ENCODE data around the gene UNC13A. TPM values are rescaled to one million over a fixed set of nuclear protein-coding genes. Genes with fewer than 3 reads are reported as not detected.

The UNC13A gene
- total RNA-seq, 4 donors from 2014 or later = under 0.01 to 0.40 (median 0.15) TPM

DNA sequence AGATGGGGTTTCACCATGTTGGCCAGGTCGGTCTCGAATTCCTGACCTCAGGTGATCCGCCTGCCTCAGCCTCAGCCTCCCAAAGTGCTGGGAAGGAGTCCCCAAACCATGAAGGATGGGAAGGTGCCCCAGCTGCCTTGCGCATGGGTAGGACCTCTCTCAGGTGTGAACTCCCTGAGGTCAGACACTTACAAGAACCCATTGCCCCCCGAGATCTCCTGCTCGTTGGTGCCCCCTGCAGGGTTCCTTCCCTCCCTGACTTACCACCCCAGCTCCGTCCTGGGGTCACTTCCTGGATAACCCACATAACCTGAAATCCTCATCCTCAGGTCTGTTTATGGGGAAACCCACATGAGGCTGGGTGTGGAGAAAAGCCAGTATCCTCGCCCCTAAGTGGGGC lies 41.7 kb downstream of the UNC13A start:
- ATAC-seq = no peak
- Histone ChIP-seq H3K27ac (no peak overlapping the region), H3K4me3 (no peak overlapping the region), H3K4me1 (no peaks in the 10 kb centered on the region), H3K36me3 (no peaks in the 10 kb centered on the region), H3K27me3 (peaks cover 63% of the 10 kb centered on the region), H3K9me3 (no peaks in the 10 kb centered on the region)
- TF ChIP-seq POLR2A (IDR thresholded peaks at IDR 0.05) (no peak), EP300 (IDR thresholded peaks at IDR 0.05) (no peak), POLR2AphosphoS5 (IDR thresholded peaks at IDR 0.05) (no peak)
- TF ChIP-seq, protein P1, sequence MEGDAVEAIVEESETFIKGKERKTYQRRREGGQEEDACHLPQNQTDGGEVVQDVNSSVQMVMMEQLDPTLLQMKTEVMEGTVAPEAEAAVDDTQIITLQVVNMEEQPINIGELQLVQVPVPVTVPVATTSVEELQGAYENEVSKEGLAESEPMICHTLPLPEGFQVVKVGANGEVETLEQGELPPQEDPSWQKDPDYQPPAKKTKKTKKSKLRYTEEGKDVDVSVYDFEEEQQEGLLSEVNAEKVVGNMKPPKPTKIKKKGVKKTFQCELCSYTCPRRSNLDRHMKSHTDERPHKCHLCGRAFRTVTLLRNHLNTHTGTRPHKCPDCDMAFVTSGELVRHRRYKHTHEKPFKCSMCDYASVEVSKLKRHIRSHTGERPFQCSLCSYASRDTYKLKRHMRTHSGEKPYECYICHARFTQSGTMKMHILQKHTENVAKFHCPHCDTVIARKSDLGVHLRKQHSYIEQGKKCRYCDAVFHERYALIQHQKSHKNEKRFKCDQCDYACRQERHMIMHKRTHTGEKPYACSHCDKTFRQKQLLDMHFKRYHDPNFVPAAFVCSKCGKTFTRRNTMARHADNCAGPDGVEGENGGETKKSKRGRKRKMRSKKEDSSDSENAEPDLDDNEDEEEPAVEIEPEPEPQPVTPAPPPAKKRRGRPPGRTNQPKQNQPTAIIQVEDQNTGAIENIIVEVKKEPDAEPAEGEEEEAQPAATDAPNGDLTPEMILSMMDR (IDR thresholded peaks at IDR 0.05) = no peak
- 40% methylated on average over 1 of the region's 8 CpGs; no CpG with 5 or more reads in 1 of the 2 donors for WGBS, 2 donors (ENCODE audit: low coverage in 1 of 2)

DNA sequence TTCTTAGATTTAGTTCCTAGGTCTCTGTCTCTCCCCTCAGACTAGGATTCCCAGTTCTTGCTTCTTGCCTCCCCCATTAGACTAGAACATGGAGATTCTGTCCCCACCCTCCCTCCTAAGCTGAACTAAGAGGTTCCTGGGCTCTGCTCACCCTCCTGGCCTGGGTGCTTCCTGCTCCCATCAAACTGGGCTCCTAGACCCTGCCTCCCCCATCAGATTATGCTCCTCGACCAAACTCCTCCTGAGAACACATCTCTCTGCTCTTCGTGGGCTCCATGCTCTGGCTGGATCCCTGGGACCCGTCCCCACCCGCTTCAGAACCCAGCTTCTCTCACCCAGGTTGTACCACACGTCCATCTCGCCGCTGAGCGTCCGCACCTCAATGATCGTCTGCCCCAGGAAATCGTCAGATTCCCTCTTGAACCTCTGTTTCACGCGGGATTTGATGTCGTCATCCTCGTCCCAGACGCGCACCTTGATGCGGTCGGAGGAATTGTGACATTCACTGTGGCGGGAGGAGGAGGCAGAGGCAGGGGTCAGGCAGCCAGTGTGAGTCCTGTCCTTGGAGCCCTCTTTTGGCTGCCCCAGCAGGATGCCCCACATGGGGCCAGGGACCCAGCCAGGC lies 42.7 kb downstream of the UNC13A start:
- H3K27ac ChIP-seq = no peak overlapping the region
- peaks cover 70% of the 10 kb centered on the region for H3K27me3 ChIP-seq
- no peaks in the 10 kb centered on the region for H3K4me1 ChIP-seq
- TF ChIP-seq EP300 (IDR thresholded peaks at IDR 0.05) = no peak
- TF ChIP-seq, protein P1 (IDR thresholded peaks at IDR 0.05) = no peak
- WGBS, 2 donors (ENCODE audit: low coverage in 1 of 2) = 83 to 91% methylated on average over 1 to 17 of the region's 20 CpGs
- H3K4me3 ChIP-seq = no peak overlapping the region
- ATAC-seq = no peak
- H3K9me3 ChIP-seq = no peaks in the 10 kb centered on the region
- H3K36me3 ChIP-seq = no peaks in the 10 kb centered on the region

DNA sequence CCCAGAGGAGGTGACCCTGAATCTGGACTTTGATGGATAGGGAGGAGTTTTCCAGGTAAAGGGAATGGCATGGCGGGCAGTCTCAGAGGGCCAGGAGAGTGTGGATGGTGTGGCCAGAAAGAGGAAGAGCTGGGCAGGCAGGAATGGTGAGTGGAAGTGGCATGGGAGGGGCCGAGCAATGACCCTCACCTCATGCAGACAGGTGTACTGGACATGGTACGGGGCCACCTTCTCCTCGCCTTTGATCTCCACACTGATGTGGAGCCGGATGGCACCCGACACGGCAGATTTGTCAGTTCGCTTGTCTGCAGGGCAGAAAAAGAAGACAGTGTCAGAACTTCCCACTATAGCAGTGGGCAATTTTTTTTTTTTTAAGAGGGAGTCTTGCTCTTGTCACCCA lies 45.5 kb downstream of the UNC13A start:
- no peaks in the 10 kb centered on the region for H3K36me3 ChIP-seq
- ATAC-seq = no peak
- peaks cover 79% of the 10 kb centered on the region for H3K27me3 ChIP-seq
- no peaks in the 10 kb centered on the region for H3K9me3 ChIP-seq
- H3K27ac ChIP-seq = no peak overlapping the region
- TF ChIP-seq POLR2AphosphoS5 (IDR thresholded peaks at IDR 0.05) (no peak), POLR2A (IDR thresholded peaks at IDR 0.05) (no peak)
- no peaks in the 10 kb centered on the region for H3K4me1 ChIP-seq
- WGBS, 2 donors (ENCODE audit: low coverage in 1 of 2) = 60 to 84% methylated on average over 1 to 8 of the region's 8 CpGs
- H3K4me3 ChIP-seq = no peak overlapping the region

DNA sequence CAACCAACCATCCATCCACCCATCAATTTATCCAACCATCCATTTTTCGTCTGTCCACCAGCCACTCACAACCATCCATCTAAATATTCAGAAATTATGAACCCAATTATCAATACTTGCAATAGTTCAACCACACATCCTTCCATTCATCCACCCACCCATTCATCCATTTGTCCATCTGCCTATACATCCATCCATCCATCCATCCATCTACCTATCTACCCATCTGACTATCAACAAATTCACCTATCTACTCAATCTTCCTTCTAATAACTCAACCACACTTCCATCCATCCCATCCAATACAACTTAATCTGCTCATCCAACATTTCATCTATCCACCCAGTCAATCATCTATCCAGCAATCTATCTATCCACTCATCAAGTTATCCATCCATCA lies 46.3 kb downstream of the UNC13A start:
- Histone ChIP-seq H3K36me3 (no peaks in the 10 kb centered on the region), H3K27me3 (peaks cover 73% of the 10 kb centered on the region), H3K9me3 (no peaks in the 10 kb centered on the region), H3K4me1 (no peaks in the 10 kb centered on the region), H3K4me3 (no peak overlapping the region), H3K27ac (no peak overlapping the region)
- ATAC-seq = no peak
- TF ChIP-seq, protein P1 (IDR thresholded peaks at IDR 0.05) = no peak
- TF ChIP-seq EP300 (IDR thresholded peaks at IDR 0.05) (no peak), POLR2A (IDR thresholded peaks at IDR 0.05) (no peak)
- WGBS, 2 donors (ENCODE audit: low coverage in 1 of 2) = 35 to 67% methylated on average over 1 of the region's 1 CpG

DNA sequence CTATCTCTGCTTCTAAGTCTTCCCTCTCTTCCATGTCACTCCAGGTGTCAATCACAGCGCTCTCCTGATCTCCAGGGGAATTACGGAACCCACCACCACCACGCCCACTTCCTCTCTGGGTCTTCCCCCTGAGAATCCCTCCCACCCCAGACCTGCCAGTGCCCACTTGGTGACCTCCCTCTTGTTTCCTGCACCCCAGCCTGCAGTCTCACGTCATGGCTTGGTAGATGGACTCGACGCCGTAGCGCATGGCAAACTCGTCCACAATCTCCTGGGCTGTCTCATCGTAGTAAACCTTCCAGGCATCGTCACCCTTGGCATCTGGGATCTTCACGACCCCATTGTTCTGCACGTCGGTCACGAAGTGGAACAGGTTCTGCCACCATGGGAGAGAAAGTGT lies 47.0 kb downstream of the UNC13A start:
- H3K4me1 ChIP-seq = no peaks in the 10 kb centered on the region
- TF ChIP-seq EP300 (IDR thresholded peaks at IDR 0.05) (no peak), POLR2AphosphoS5 (IDR thresholded peaks at IDR 0.05) (no peak), POLR2A (IDR thresholded peaks at IDR 0.05) (no peak)
- no peaks in the 10 kb centered on the region for H3K36me3 ChIP-seq
- no peak overlapping the region for H3K4me3 ChIP-seq
- WGBS, 2 donors (ENCODE audit: low coverage in 1 of 2) = 80 to 86% methylated on average over 10 to 15 of the region's 15 CpGs
- no peaks in the 10 kb centered on the region for H3K9me3 ChIP-seq
- peaks cover 71% of the 10 kb centered on the region for H3K27me3 ChIP-seq
- no peak overlapping the region for H3K27ac ChIP-seq
- ATAC-seq = no peak

DNA sequence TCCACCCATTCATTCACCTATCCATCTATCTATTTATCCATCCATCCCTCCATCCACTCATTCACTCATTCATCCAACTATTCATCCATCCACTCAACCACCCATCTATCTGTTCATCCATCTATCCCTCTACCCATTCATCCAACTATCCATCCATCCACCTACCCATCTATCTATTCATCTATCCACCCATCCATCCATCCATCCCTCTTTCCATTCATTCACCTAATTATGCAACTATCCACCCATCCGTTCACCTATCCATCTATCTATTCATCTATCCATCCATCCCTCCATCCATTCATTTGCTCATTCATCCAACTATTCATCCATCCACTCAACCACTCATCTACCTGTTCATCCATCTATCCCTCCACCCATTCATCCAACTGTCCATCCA lies 54.5 kb downstream of the UNC13A start:
- 81 to 100% methylated on average over 1 of the region's 1 CpG for WGBS, 2 donors (ENCODE audit: low coverage in 1 of 2)
- no peaks in the 10 kb centered on the region for H3K9me3 ChIP-seq
- no peak overlapping the region for H3K4me3 ChIP-seq
- H3K4me1 ChIP-seq = no peaks in the 10 kb centered on the region
- no peak for ATAC-seq
- no peaks in the 10 kb centered on the region for H3K36me3 ChIP-seq
- no peak for TF ChIP-seq POLR2AphosphoS5 (IDR thresholded peaks at IDR 0.05)
- TF ChIP-seq, protein P1 (IDR thresholded peaks at IDR 0.05) = no peak
- TF ChIP-seq EP300 (IDR thresholded peaks at IDR 0.05) = no peak
- peaks cover 24% of the 10 kb centered on the region for H3K27me3 ChIP-seq
- no peak overlapping the region for H3K27ac ChIP-seq

All from gastroesophageal sphincter (tissue), 4 donors.